ENCODE data around the gene CAMK1D. TPM values are rescaled to one million over a fixed set of nuclear protein-coding genes. Genes with fewer than 3 reads are reported as not detected.

CAMK1D gene
- total and polyA plus RNA-seq, 2 of the 8 experiments (the other 6 are each of a cell fraction or from before 2014, with no cell fraction given): 3.5 to 10.6 TPM

DNA sequence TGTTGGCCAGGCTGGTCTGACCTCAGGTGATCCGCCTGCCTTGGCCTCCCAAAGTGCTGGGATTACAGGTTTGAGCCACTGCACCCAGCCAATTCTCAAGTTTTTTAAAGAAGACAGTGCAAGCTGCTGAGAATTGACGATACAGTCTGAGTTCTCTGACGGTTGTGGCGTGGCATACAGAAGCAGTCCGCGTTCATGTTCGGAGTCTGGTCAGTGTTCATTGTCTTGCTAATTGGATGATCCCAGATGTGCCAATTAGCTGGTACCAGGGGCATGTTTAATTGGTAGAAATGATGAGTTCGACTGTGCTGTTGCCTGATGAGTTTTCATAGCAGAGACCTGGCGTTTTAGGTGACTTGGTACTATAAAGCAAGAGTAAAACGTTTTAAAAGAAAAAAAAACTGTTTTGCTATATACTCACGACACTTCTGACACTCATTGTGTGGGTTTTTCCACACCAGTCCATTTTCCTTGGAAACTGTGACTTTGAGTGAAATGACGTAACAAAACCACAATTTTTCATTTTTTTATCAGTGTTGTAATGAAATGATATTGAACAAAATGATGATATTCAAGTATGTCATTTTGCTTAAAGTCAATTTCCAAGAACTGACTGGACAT, 32.3 kb downstream of the CAMK1D start:
- Histone ChIP-seq H3K9ac (replicated peaks in 1 of 4; ENCODE audit: extremely low read depth in 1 of 4, low read depth in 3 of 4, low read length in 3 of 4) (no peak overlapping the region), H4K91ac (replicated peaks; ENCODE audit: insufficient read length, low read length) (no peak overlapping the region), H2BK12ac (ENCODE audit: low read depth, low read length) (no peak overlapping the region), H3K9me3 (ENCODE audit: insufficient read depth in 2 of 2, low read depth in 1 of 2, low read length in 1 of 2) (no peaks in the 10 kb centered on the region), H3K4me3 (ENCODE audit: extremely low read depth in 1 of 4, insufficient read depth in 2 of 4, low read depth in 3 of 4, low read length in 4 of 4) (no peak overlapping the region), H3K4me2 (ENCODE audit: insufficient read depth in 1 of 2, low read depth in 2 of 2, low read length in 2 of 2) (no peak overlapping the region), H2AFZ (ENCODE audit: low read length) (no peak overlapping the region), H3K27me3 (replicated peaks in 1 of 4; ENCODE audit: control insufficient read depth in 3 of 4, extremely low read depth in 1 of 4, insufficient read depth in 3 of 4, low read length in 3 of 4) (no peaks in the 10 kb centered on the region), H2BK20ac (ENCODE audit: low read length) (no peak overlapping the region), H3K23me2 (ENCODE audit: low read depth, low read length) (no peaks in the 10 kb centered on the region), H3K4ac (replicated peaks; ENCODE audit: insufficient read length, low read depth, low read length) (no peak overlapping the region), H2BK120ac (replicated peaks; ENCODE audit: low read depth, low read length) (no peak overlapping the region), H4K8ac (ENCODE audit: extremely low read depth, insufficient read depth, low read length) (no peak overlapping the region), H3K56ac (replicated peaks; ENCODE audit: insufficient read length, low read depth, low read length) (no peak overlapping the region), H3K79me1 (ENCODE audit: low read depth, low read length) (no peaks in the 10 kb centered on the region; the same call in 1 of the 2 replicates), H3K79me2 (ENCODE audit: control insufficient read depth in 1 of 2, insufficient read depth in 2 of 2, low read length in 2 of 2) (no peaks in the 10 kb centered on the region), H4K5ac (ENCODE audit: insufficient read length, low read depth, low read length) (no peak overlapping the region), H3K18ac (ENCODE audit: extremely low read depth, low read length) (no peak overlapping the region), H4K20me1 (replicated peaks in 1 of 2; ENCODE audit: control insufficient read depth in 1 of 2, insufficient read depth in 2 of 2, low read length in 2 of 2) (no peaks in the 10 kb centered on the region), H3K27ac (ENCODE audit: low read depth, low read length) (no peak overlapping the region), H2AK5ac (ENCODE audit: low read depth, low read length) (no peak overlapping the region), H3K36me3 (ENCODE audit: control insufficient read depth in 2 of 4, insufficient read depth in 4 of 4, low read length in 3 of 4) (no peaks in the 10 kb centered on the region; a peak in 1 of 8 replicates), H3K14ac (ENCODE audit: insufficient read length) (no peak overlapping the region), H3K4me1 (replicated peaks in 1 of 4; ENCODE audit: control insufficient read depth in 3 of 4, insufficient read depth in 4 of 4, low read length in 3 of 4) (no peaks in the 10 kb centered on the region), H2BK5ac (ENCODE audit: low read depth, low read length) (no peak overlapping the region), H3K23ac (ENCODE audit: insufficient read length) (no peak overlapping the region), H2BK15ac (ENCODE audit: low read length) (no peak overlapping the region)
- FAIRE-seq (no peak), DNase-seq (ENCODE audit: low read depth in 1 of 2, low spot score in 2 of 2) (no peak)
- WGBS, 2 experiments (ENCODE audit: extremely low coverage in 1 of 2, insufficient coverage in 1 of 2, insufficient read length in 1 of 2, insufficient replicate concordance in 2 of 2, low coverage in 1 of 2, low lambda C conversion rate in 2 of 2, missing lambda C conversion rate in 1 of 2): 83% methylated on average over 12 of the region's 12 CpGs; no CpG with 5 or more reads in 1 of the 2 experiments
- ChIA-PET CTCF (ENCODE audit: partially characterized antibody) (interaction anchor here (0.7 to 1.4 kb wide), 2 partner anchors 9 to 104 kb away, joined by 3 to 4 read pairs; no protein-coding TSS in a partner anchor), POLR2A (ENCODE audit: partially characterized antibody) (no interaction called here)
- TF ChIP-seq CHD2 (IDR thresholded peaks at IDR 0.05; ENCODE audit: low read length) (no peak), NANOG (IDR thresholded peaks at IDR 0.05; ENCODE audit: insufficient read depth, low read depth, low read length, poor library complexity, severe bottlenecking) (no peak), SRF (IDR thresholded peaks at IDR 0.05; ENCODE audit: low read depth, low read length) (no peak), POLR2AphosphoS5 (IDR thresholded peaks at IDR 0.05; ENCODE audit: low read depth, low read length) (no peak), SP2 (IDR thresholded peaks at IDR 0.05; ENCODE audit: low read length) (no peak), GABPA (IDR thresholded peaks at IDR 0.05; ENCODE audit: borderline replicate concordance, insufficient read depth, low read length) (no peak), MAFK (IDR thresholded peaks at IDR 0.05; ENCODE audit: low read depth, low read length) (no peak), RXRA (IDR thresholded peaks at IDR 0.05; ENCODE audit: insufficient read depth, low read depth, low read length) (no peak), CTBP2 (IDR thresholded peaks at IDR 0.05; ENCODE audit: borderline replicate concordance, insufficient read depth, insufficient read length, low read length) (no peak), POLR2A (IDR thresholded peaks at IDR 0.05; ENCODE audit: control extremely low read depth in 1 of 2, low read depth in 2 of 2, low read length in 2 of 2) (no peak)
- TF ChIP-seq, protein P1, sequence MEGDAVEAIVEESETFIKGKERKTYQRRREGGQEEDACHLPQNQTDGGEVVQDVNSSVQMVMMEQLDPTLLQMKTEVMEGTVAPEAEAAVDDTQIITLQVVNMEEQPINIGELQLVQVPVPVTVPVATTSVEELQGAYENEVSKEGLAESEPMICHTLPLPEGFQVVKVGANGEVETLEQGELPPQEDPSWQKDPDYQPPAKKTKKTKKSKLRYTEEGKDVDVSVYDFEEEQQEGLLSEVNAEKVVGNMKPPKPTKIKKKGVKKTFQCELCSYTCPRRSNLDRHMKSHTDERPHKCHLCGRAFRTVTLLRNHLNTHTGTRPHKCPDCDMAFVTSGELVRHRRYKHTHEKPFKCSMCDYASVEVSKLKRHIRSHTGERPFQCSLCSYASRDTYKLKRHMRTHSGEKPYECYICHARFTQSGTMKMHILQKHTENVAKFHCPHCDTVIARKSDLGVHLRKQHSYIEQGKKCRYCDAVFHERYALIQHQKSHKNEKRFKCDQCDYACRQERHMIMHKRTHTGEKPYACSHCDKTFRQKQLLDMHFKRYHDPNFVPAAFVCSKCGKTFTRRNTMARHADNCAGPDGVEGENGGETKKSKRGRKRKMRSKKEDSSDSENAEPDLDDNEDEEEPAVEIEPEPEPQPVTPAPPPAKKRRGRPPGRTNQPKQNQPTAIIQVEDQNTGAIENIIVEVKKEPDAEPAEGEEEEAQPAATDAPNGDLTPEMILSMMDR (IDR thresholded peaks at IDR 0.05; ENCODE audit: control extremely low read depth in 1 of 3, insufficient read depth in 1 of 3, low read depth in 1 of 3, low read length in 3 of 3): no peak

All from H1 (cell line).